Right lobe of liver (tissue), 6 donors: Measurements from ENCODE around the gene NME4. TPM values are rescaled to one million over a fixed set of nuclear protein-coding genes. Genes with fewer than 3 reads are reported as not detected.

Experiments
- ATAC-seq, 4 donors: fragments of 200-7000 bp; cut with Tn5 transposase; one replicate each; pipeline ENCODE4 v1.9.1; 2020; ENCODE audit warnings: mild to moderate bottlenecking in 4 of 4, moderate library complexity in 4 of 4
- DNase-seq, 3 donors: peaks; one replicate each; pipeline ENCODE4 v3.0.0-alpha.2; 2020
- H3K27ac ChIP-seq, 3 donors: fragments of 200-600 bp; one replicate each; pipeline ENCODE4 v1.8.0; 2022
- H3K27me3 ChIP-seq, 2 donors: fragments of 200-600 bp; one replicate each; pipeline ENCODE4 v1.8.0; 2022
- H3K36me3 ChIP-seq, 4 donors: fragments of 200-600 bp; sonication (generic) in 1 of 4; one replicate each; pipeline versions ENCODE4 v1.5.1 to v1.8.0; 2017 to 2022; ENCODE audit warnings: control low read depth in 1 of 4
- H3K4me1 ChIP-seq, 4 donors: fragments of 200-600 bp; sonication (generic) in 1 of 4; one replicate each; pipeline versions ENCODE4 v1.5.1 to v1.8.0; 2017 to 2022; ENCODE audit warnings: control low read depth in 1 of 4
- H3K4me3 ChIP-seq, 3 donors: fragments of 200-600 bp; one replicate each; pipeline ENCODE4 v1.8.0; 2022
- H3K9me3 ChIP-seq, 4 donors: fragments of 200-600 bp; sonication (generic) in 1 of 4; one replicate each; pipeline versions ENCODE4 v1.5.1 to v1.8.0; 2017 to 2022; ENCODE audit warnings: control low read depth in 1 of 4
- POLR2A ChIP-seq: fragments of 450-650 bp; IDR thresholded peaks from one replicate; pipeline ENCODE4 v1.6.1; 2017; ENCODE audit warnings: antibody characterized with exemption, mild to moderate bottlenecking
- WGBS: methylation state at CpG from one replicate; pipeline ENCODE4 v1.1.6; 2018; ENCODE audit warnings: low coverage, low lambda C conversion rate; ENCODE audit not compliant: insufficient coverage; ENCODE audit errors: missing lambda C conversion rate; 5-methylcytosine and 5-hydroxymethylcytosine counted together
- intact Hi-C, 2 donors: fragments of 100-400 bp; cut with DNase I; formaldehyde crosslinking; loops; one replicate each; pipeline versions ENCODE4 v1.11.2 to v1.14.1; 2022
- total RNA-seq, 6 experiments: library from RNA; depleted of rRNA in 2 of 6; stranded (reverse); fragments of >200 nt in 2 of 6; fragmentation: NEBNext Ultra II Directional in 3 of 6; extraction: Animal tissue kit (Norgen Biotek cat#: 25700) in 3 of 6; gene quantifications; one replicate each; pipeline versions ENCODE4 v1.1.0 to v1.2.4, GENCODE V29; 2016 to 2023
- TF ChIP-seq, protein P1 (sequence below), 4 donors: fragments of 200-600 bp in 3 of 4; fragments of 450-650 bp in 1 of 4; IDR thresholded peaks; one replicate each; pipeline versions ENCODE4 v1.5.1 to v1.8.0; 2016 to 2022; ENCODE audit warnings: antibody characterized with exemption in 4 of 4, mild to moderate bottlenecking in 2 of 4
- donor health status: DM: no; HTN: yes; CAD: no.
- donor health status: DM: no; HTN: no; CAD: no.
- donor health status: DM: no; HTN: no; CAD: no.
- donor health status: DM: no; HTN: yes; CAD: no.
- donor health status: DM: no; HTN: yes; CAD: no.

Gene NME4
- total RNA-seq, 6 experiments from 2014 or later, result 50.3 to 83.6 (median 61.0) TPM

DNA sequence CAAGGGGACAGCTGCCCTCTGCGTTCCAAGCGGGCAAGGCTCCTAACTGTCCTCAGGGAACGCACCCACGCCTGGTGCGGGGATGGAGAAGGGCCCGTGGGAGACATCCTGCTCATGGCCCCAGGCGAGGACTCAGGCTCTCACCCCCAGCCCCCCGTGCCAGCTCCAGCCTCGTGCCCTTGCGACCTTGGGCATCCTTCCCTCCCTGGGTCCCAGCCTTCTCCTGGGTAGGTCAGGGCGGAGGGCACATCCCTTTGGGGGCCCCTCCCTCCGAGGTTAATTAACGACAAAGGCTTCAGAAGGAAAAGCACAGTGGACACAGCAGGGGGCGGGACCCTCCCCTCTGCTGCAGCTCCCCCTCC is 18.2 kb upstream of the NME4 start:
- intact Hi-C loops, result no loop called here
- 48% methylated on average over 2 of the region's 14 CpGs for WGBS
- Histone ChIP-seq H3K27me3 (no peaks in the 10 kb centered on the region), H3K9me3 (no peaks in the 10 kb centered on the region), H3K4me1 (peaks cover 0 to 5% (median 0%) of the 10 kb centered on the region in 4 donors), H3K36me3 (peaks cover 0 to 6% (median 0%) of the 10 kb centered on the region in 4 donors), H3K27ac (no peak overlapping the region), H3K4me3 (no peak overlapping the region)
- TF ChIP-seq, protein P1, sequence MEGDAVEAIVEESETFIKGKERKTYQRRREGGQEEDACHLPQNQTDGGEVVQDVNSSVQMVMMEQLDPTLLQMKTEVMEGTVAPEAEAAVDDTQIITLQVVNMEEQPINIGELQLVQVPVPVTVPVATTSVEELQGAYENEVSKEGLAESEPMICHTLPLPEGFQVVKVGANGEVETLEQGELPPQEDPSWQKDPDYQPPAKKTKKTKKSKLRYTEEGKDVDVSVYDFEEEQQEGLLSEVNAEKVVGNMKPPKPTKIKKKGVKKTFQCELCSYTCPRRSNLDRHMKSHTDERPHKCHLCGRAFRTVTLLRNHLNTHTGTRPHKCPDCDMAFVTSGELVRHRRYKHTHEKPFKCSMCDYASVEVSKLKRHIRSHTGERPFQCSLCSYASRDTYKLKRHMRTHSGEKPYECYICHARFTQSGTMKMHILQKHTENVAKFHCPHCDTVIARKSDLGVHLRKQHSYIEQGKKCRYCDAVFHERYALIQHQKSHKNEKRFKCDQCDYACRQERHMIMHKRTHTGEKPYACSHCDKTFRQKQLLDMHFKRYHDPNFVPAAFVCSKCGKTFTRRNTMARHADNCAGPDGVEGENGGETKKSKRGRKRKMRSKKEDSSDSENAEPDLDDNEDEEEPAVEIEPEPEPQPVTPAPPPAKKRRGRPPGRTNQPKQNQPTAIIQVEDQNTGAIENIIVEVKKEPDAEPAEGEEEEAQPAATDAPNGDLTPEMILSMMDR (IDR thresholded peaks at IDR 0.05), result no peak
- no peak for TF ChIP-seq POLR2A
- ATAC-seq (no peak), DNase-seq (peak in 2 of 3 donors; percentile 46)

DNA sequence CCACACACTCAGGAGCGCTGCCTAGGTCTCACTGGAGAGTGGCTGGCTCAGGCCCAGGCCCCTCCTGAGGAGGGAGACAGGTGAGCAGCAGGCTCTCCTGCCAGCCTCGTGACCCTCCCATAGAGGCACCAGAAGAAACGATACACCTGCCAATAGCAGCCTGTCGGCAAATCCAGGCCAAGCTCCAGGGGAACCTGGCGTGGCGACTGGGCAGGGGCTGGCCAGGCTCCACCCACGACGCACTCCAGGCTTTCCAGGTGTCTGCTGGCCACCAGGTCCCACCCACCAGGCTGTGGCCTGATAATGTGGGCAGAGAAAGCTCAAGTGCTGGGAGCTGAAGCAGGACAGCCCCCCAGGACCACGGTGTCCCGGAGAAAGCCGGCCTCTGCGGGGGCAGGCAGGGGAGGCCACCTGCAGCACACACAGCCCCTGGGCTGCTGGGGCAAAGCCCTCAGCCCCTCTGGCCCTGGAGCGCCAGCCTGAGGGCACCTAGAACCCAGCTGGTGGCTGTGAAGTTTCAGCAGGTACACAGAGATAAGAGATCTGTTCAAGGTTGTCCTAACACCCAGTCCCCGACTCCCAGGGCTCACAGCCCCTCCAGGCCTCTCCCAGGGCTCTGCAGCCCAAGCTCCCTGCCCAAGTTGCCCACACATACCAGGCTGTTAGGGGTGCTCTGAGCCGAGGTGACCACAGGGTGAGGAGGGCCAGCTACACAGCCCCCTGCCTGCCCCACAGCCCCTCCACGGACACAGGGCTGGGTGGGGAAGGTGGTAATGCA is 17.6 kb upstream of the NME4 start:
- Histone ChIP-seq H3K27ac (no peak overlapping the region), H3K27me3 (no peaks in the 10 kb centered on the region), H3K9me3 (no peaks in the 10 kb centered on the region), H3K36me3 (peaks cover 0 to 6% (median 0%) of the 10 kb centered on the region in 4 donors), H3K4me1 (peaks cover 0 to 5% (median 0%) of the 10 kb centered on the region in 4 donors), H3K4me3 (no peak overlapping the region)
- intact Hi-C loops, result no loop called here
- TF ChIP-seq, protein P1 (IDR thresholded peaks at IDR 0.05), result no peak
- no peak for TF ChIP-seq POLR2A
- ATAC-seq (no peak), DNase-seq (peak in 2 of 3 donors; percentile 49 to 55)
- 80% methylated on average over 1 of the region's 16 CpGs for WGBS

DNA sequence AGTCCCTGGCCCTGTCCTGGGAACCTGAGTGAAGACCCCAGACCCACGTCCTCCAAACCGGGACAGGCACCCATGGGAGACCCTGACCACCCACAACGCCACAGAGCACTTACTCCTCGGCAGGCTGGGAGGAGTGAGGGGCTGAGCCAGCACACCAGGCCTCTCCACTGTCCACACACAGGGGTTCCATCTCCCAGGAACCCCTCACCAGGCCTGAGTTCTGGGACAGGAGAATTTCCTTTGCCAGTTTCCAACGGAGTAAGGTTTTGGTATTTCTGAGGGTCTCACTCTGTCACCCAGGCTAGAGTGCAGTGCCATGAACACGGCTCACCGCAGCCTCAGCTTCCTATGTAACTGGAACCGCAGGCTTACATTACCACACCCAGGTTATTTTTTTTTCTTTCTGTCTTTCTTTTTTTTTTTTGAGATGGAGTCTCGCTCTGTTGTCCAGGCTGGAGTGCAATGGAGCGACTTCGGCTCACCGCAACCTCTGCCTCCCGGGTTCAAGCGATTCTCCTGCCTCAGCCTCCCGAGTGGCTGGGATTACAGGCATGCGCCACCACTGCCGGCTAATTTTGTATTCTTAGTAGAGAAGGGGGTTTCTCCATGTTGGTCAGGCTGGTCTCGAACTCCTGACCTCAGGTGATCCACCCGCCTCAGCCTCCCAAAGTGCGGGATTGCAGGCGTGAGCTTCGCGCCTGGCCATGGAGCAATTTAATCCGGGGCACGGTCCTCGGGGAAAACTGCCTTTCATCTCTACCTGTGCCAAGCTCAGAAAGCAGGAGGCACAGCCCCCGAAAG is 16.8 kb upstream of the NME4 start:
- TF ChIP-seq POLR2A, result no peak
- TF ChIP-seq, protein P1 (IDR thresholded peaks at IDR 0.05), result no peak

DNA sequence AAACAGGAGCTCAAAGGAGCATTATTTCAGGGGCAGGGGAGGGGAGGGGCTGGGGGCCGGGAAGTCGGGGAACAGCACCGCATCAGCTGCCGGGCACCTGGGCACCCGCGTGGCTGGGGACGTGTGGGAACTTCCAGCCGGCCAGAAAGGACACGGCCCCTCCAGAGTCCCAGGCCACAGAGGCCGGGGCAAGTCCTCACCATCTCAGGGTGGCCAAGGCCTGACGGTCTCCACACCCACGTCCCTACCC is 16.3 kb upstream of the NME4 start:
- intact Hi-C loops, result loop anchor here in 1 of 2 donors (10.0 kb wide), 1 partner anchor 114 kb away; no protein-coding TSS in a partner anchor
- ATAC-seq (peak; percentile 5 to 34 (median 24)), DNase-seq (no peak)
- Histone ChIP-seq H3K27ac (peak overlapping the region in 1 of 3 donors; percentile 57), H3K4me3 (peak overlapping the region; percentile 75 to 94 (median 93)), H3K27me3 (no peaks in the 10 kb centered on the region), H3K4me1 (peaks cover 0 to 5% (median 0%) of the 10 kb centered on the region in 4 donors), H3K9me3 (no peaks in the 10 kb centered on the region), H3K36me3 (no peaks in the 10 kb centered on the region)
- TF ChIP-seq, protein P1 (IDR thresholded peaks at IDR 0.05), result no peak
- TF ChIP-seq POLR2A, result no peak
- no CpG with 5 or more reads among the region's 12 CpGs for WGBS

More for the DNA sequence above, 16.8 kb upstream of the NME4 start:
- Histone ChIP-seq H3K36me3 (no peaks in the 10 kb centered on the region), H3K4me1 (peaks cover 0 to 5% (median 0%) of the 10 kb centered on the region in 4 donors), H3K27me3 (no peaks in the 10 kb centered on the region), H3K9me3 (no peaks in the 10 kb centered on the region), H3K4me3 (peak overlapping the region in 2 of 3 donors; percentile 93 to 94), H3K27ac (no peak overlapping the region)
- intact Hi-C loops, result loop anchor here in 1 of 2 donors (10.0 kb wide), 1 partner anchor 115 kb away; no protein-coding TSS in a partner anchor
- 73% methylated on average over 15 of the region's 27 CpGs for WGBS
- DNase-seq (no peak), ATAC-seq (no peak)
